Aorta (tissue), 5 donors: ENCODE results near the gene DPH3. TPM values are rescaled to one million over a fixed set of nuclear protein-coding genes. Genes with fewer than 3 reads are reported as not detected.

Experiments used
- ATAC-seq: fragments of 200-7000 bp; cut with Tn5 transposase; one replicate; pipeline ENCODE4 v1.9.1; 2022; ENCODE audit warnings: moderate library complexity; ENCODE audit not compliant: low FRiP score
- DNase-seq, 2 donors: peaks; one replicate each; pipeline ENCODE4 v3.0.0-alpha.2; 2020
- H3K27ac ChIP-seq, 2 donors: one replicate each; pipeline ENCODE4 v1.5.1; 2013; ENCODE audit warnings: low read length in 2 of 2, mild to moderate bottlenecking in 2 of 2, moderate library complexity in 2 of 2, control low read depth in 1 of 2, inconsistent platforms in 1 of 2, low read depth in 1 of 2
- H3K27me3 ChIP-seq, 2 donors: one replicate each; pipeline ENCODE4 v1.6.1; 2013; ENCODE audit warnings: control low read depth in 1 of 2, low read length in 1 of 2, mild to moderate bottlenecking in 1 of 2, moderate library complexity in 1 of 2; ENCODE audit not compliant: insufficient read depth in 2 of 2, control insufficient read depth in 1 of 2
- H3K36me3 ChIP-seq, 2 donors: one replicate each; pipeline ENCODE4 v1.6.1; 2013; ENCODE audit warnings: control low read depth in 1 of 2, low read length in 1 of 2, mild to moderate bottlenecking in 1 of 2; ENCODE audit not compliant: insufficient read depth in 2 of 2, control insufficient read depth in 1 of 2
- H3K4me1 ChIP-seq, 2 donors: one replicate each; pipeline ENCODE4 v1.6.1; 2013; ENCODE audit warnings: low read length in 2 of 2, control low read depth in 1 of 2, mild to moderate bottlenecking in 1 of 2, moderate library complexity in 1 of 2; ENCODE audit not compliant: insufficient read depth in 2 of 2, control insufficient read depth in 1 of 2
- H3K4me3 ChIP-seq, 2 donors: one replicate each; pipeline ENCODE4 v1.5.1; 2013; ENCODE audit warnings: low read length in 2 of 2, control low read depth in 1 of 2, mild to moderate bottlenecking in 1 of 2
- H3K9me3 ChIP-seq: one replicate; pipeline ENCODE4 v1.6.1; 2013; ENCODE audit warnings: mild to moderate bottlenecking, low read length; ENCODE audit not compliant: control insufficient read depth
- WGBS, 2 donors: extraction: QIAGEN DNeasy Blood & Tissue Kit; methylation state at CpG; one replicate each; pipeline ENCODE4 v1.1.7; 2013; 5-methylcytosine and 5-hydroxymethylcytosine counted together
- intact Hi-C, 2 donors: fragments of 100-400 bp; cut with DNase I; formaldehyde crosslinking; loops; one replicate each; pipeline versions ENCODE4 v1.14.2 to v1.15.0; 2022
- polyA plus RNA-seq, 2 donors: library from polyadenylated mRNA; stranded (reverse); fragments of 200-250 nt; gene quantifications; one replicate each; pipeline ENCODE4 v1.2.3, GENCODE V29; 2013
- total RNA-seq, 2 donors: library from RNA; stranded (reverse); fragmentation: NEBNext Ultra II Directional; extraction: Animal tissue kit (Norgen Biotek cat#: 25700); gene quantifications; one replicate each; pipeline ENCODE4 v1.2.1, GENCODE V29; 2021
- donor health status: healthy with polysubstance abuse.
- donor health status: Bipolar disorder and iron deficiency.
- donor health status: DM: no; HTN: no; CAD: no.
- donor health status: DM: no; HTN: no; CAD: no.
- donor health status: DM: yes; HTN: yes; CAD: no.

The DPH3 gene
- total and polyA plus RNA-seq, 4 donors, result 14.0 to 49.6 (median 25.4) TPM

- H3K9me3 ChIP-seq, result no peaks in the 10 kb centered on the region
- no peak overlapping the region for H3K27ac ChIP-seq
- intact Hi-C loops, result no loop called here
- H3K4me1 ChIP-seq, result no peaks in the 10 kb centered on the region
- no peak for DNase-seq
- H3K4me3 ChIP-seq, result no peak overlapping the region
- no peaks in the 10 kb centered on the region for H3K27me3 ChIP-seq
- ATAC-seq, result no peak
- no peaks in the 10 kb centered on the region for H3K36me3 ChIP-seq
- 90 to 95% methylated on average over 2 of the region's 2 CpGs for WGBS, 2 donors
These were observed 39.6 kb upstream of the DPH3 start for GRCh38 chr3:16304061-16305010.

GRCh38 chr3:16303037-16303575 lies 38.4 kb upstream of the DPH3 start:
- no peak overlapping the region for H3K4me3 ChIP-seq
- H3K4me1 ChIP-seq, result no peaks in the 10 kb centered on the region
- no peaks in the 10 kb centered on the region for H3K27me3 ChIP-seq
- DNase-seq (no peak), ATAC-seq (no peak)
- 75 to 77% methylated on average over 2 of the region's 2 CpGs for WGBS, 2 donors
- no peak overlapping the region for H3K27ac ChIP-seq
- H3K36me3 ChIP-seq, result no peaks in the 10 kb centered on the region
- no peaks in the 10 kb centered on the region for H3K9me3 ChIP-seq
- intact Hi-C loops, result no loop called here

- Histone ChIP-seq H3K36me3 (no peaks in the 10 kb centered on the region), H3K9me3 (no peaks in the 10 kb centered on the region), H3K27ac (no peak overlapping the region), H3K4me3 (no peak overlapping the region), H3K4me1 (no peaks in the 10 kb centered on the region), H3K27me3 (no peaks in the 10 kb centered on the region)
- no peak for ATAC-seq
- no peak for DNase-seq
- WGBS, 2 donors, result 81% methylated on average over 6 of the region's 6 CpGs
- intact Hi-C loops, result no loop called here
These were observed 37.4 kb upstream of the DPH3 start for GRCh38 chr3:16302082-16302631.

GRCh38 chr3:16301507-16301906 lies 36.8 kb upstream of the DPH3 start:
- WGBS, 2 donors, result 53 to 61% methylated on average over 6 of the region's 6 CpGs
- H3K27ac ChIP-seq, result no peak overlapping the region
- no peaks in the 10 kb centered on the region for H3K27me3 ChIP-seq
- H3K9me3 ChIP-seq, result no peaks in the 10 kb centered on the region
- H3K4me3 ChIP-seq, result no peak overlapping the region
- no peak for ATAC-seq
- no peaks in the 10 kb centered on the region for H3K36me3 ChIP-seq
- H3K4me1 ChIP-seq, result no peaks in the 10 kb centered on the region
- no peak for DNase-seq
- intact Hi-C loops, result no loop called here

DNA sequence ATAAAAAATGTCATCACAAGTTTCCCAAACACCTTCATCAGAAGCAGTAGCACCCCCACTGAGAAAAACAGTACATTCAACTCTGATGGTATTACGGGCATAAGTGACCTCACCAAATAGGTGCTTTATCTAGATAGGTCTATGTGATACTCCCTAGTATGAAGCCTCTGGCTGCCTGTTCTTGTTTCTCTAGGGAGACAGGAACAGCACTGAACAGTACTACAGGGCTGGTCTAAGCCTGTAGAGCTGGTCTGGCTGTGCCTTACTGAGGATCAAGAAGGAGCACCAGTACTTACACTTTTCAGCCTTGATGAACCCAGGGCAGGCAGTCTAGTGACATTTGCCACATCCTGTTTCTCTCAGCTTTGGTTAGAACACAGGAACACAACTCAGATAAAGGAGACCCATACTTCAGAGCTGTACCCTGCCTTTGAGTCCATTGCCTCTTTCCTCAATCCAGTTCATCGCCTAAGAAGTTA lies 36.2 kb upstream of the DPH3 start:
- DNase-seq (no peak), ATAC-seq (peak; percentile 29)
- no peaks in the 10 kb centered on the region for H3K36me3 ChIP-seq
- WGBS, 2 donors, result 93 to 95% methylated on average over 2 of the region's 2 CpGs
- intact Hi-C loops, result no loop called here
- H3K4me1 ChIP-seq, result no peaks in the 10 kb centered on the region
- no peaks in the 10 kb centered on the region for H3K27me3 ChIP-seq
- H3K27ac ChIP-seq, result no peak overlapping the region
- H3K4me3 ChIP-seq, result no peak overlapping the region
- no peaks in the 10 kb centered on the region for H3K9me3 ChIP-seq

- H3K27ac ChIP-seq, result no peak overlapping the region
These were observed 35.6 kb upstream of the DPH3 start for GRCh38 chr3:16300307-16300706.

DNA sequence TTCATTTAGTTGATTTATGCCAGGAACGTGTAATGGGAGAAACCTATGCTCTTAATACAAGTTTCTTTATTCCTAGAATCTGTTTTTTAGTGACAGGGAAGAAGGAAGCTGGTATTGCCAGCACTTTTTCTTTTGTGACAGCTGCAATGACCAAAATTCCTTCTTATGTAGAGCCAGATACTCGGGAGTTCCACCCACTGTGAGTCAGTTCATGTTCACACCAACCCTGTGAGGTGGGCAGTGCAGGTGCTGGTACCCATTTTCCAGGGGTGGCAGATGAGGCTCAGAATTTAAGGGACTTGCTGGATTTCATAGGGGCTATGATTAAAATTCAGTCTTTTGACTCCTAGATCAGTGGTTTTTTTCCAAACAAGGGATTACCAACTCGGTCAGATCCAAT lies 35.0 kb upstream of the DPH3 start:
- WGBS, 2 donors, result 78 to 83% methylated on average over 3 of the region's 3 CpGs
- H3K27ac ChIP-seq, result no peak overlapping the region
- H3K36me3 ChIP-seq, result peaks cover 0 to 1% of the 10 kb centered on the region in 2 donors
- DNase-seq, result no peak
- H3K9me3 ChIP-seq, result no peaks in the 10 kb centered on the region
- no peak overlapping the region for H3K4me3 ChIP-seq
- intact Hi-C loops, result loop anchor here in 1 of 2 donors (10.0 kb wide), 1 partner anchor 215 kb away; the partner anchor contains the start of gene RFTN1
- ATAC-seq, result no peak
- H3K4me1 ChIP-seq, result no peaks in the 10 kb centered on the region
- no peaks in the 10 kb centered on the region for H3K27me3 ChIP-seq

More at GRCh38 chr3:16300307-16300706, 35.6 kb upstream of the DPH3 start:
- Histone ChIP-seq H3K4me1 (no peaks in the 10 kb centered on the region), H3K9me3 (no peaks in the 10 kb centered on the region), H3K4me3 (no peak overlapping the region), H3K27me3 (no peaks in the 10 kb centered on the region), H3K36me3 (no peaks in the 10 kb centered on the region)
- intact Hi-C loops, result no loop called here
- ATAC-seq (no peak), DNase-seq (no peak)
- WGBS, 2 donors, result 87 to 90% methylated on average over 2 of the region's 2 CpGs

DNA sequence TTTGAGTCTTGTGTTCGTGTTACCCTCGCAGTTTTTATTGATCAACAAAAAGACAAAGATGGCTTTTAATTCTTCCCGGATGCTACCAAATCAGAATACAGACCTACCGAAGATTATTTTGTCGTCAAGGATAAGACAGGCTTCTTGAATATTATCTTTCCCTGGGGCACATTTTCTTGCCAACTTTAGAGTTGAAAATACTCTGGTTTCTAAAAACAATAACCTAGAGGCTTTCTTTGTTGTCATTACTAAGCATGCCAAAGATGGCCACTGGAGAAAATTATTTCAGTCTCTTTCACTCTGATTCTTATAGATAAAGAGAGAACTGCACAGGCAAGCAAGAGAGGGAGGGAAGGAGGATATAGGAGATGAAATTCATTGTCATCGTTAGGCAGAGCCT lies 34.1 kb upstream of the DPH3 start:
- Histone ChIP-seq H3K27ac (no peak overlapping the region), H3K36me3 (peaks cover 0 to 2% of the 10 kb centered on the region in 2 donors), H3K27me3 (no peaks in the 10 kb centered on the region), H3K9me3 (no peaks in the 10 kb centered on the region), H3K4me1 (no peaks in the 10 kb centered on the region), H3K4me3 (no peak overlapping the region)
- no peak for DNase-seq
- 53 to 56% methylated on average over 6 of the region's 6 CpGs for WGBS, 2 donors
- no peak for ATAC-seq
- intact Hi-C loops, result loop anchor here in 1 of 2 donors (10.0 kb wide), 1 partner anchor 216 kb away; the partner anchor contains the start of gene RFTN1
